Loucy (cell line): ENCODE results near the gene ARHGDIA.

Experiments used
- CTCF ChIP-seq: fragments of 200-600 bp; sonication (generic); conservative IDR thresholded peaks from 2 replicates; pipeline ENCODE4 v1.5.1; 2014; ENCODE audit warnings: mild to moderate bottlenecking, antibody characterized with exemption, low read length
- EZH2phosphoT487 ChIP-seq: fragments of 200-600 bp; IDR thresholded peaks from 2 replicates; pipeline ENCODE4 v1.6.1; 2018; ENCODE audit warnings: antibody characterized with exemption, mild to moderate bottlenecking, moderate library complexity, borderline replicate concordance

- no peak for TF ChIP-seq EZH2phosphoT487
- no peak for TF ChIP-seq CTCF
Observed at GRCh38 chr17:81911277-81911961, 40.3 kb upstream of the ARHGDIA start, which contains the start of gene PCYT2.
